Mesenchymal stem cell (in vitro differentiated cells and primary cell): Measurements from ENCODE around the gene USP8.
A peak's percentile ranks its signal among the peaks of the same experiment; 100 is the strongest.
"Not testable (repeated sequence)": the region's sequence is repeated elsewhere in the genome, so short reads cannot be mapped to it uniquely, and the experiment has no call there.

Source experiments
- DNase-seq: peaks from one replicate; pipeline ENCODE4 v3.0.0-alpha.2; 2013
- H2AFZ ChIP-seq: one replicate; pipeline ENCODE4 v1.6.1; 2013; ENCODE audit warnings: low read depth, mild to moderate bottlenecking, control low read depth, inconsistent platforms, low read length, moderate library complexity
- H2AK5ac ChIP-seq: 2 replicates; pipeline ENCODE4 v1.6.1; 2013; ENCODE audit warnings: low read length, moderate library complexity, mild to moderate bottlenecking, inconsistent platforms; ENCODE audit not compliant: severe bottlenecking
- H2BK120ac ChIP-seq: one replicate; pipeline ENCODE4 v1.6.1; 2013; ENCODE audit warnings: low read depth, mild to moderate bottlenecking, inconsistent platforms, low read length, moderate library complexity
- H2BK12ac ChIP-seq, 2 experiments: one replicate each; pipeline ENCODE4 v1.6.1; 2013; ENCODE audit warnings: inconsistent platforms in 2 of 2, low read length in 2 of 2, mild to moderate bottlenecking in 2 of 2, moderate library complexity in 2 of 2, control low read depth in 1 of 2
- H2BK15ac ChIP-seq: one replicate; pipeline ENCODE4 v1.6.1; 2013; ENCODE audit warnings: mild to moderate bottlenecking, low read depth, inconsistent platforms; ENCODE audit not compliant: poor library complexity, severe bottlenecking
- H2BK5ac ChIP-seq: 2 replicates; pipeline ENCODE4 v1.6.1; 2013; ENCODE audit warnings: low read depth, mild to moderate bottlenecking, low read length, control low read depth, inconsistent platforms; ENCODE audit not compliant: poor library complexity, severe bottlenecking
- H3K14ac ChIP-seq, 2 experiments: one replicate each; pipeline ENCODE4 v1.6.1; 2013; ENCODE audit warnings: inconsistent platforms in 2 of 2, low read length in 2 of 2, control low read depth in 1 of 2, mild to moderate bottlenecking in 1 of 2, moderate library complexity in 1 of 2
- H3K18ac ChIP-seq, 2 experiments: one replicate each; pipeline ENCODE4 v1.6.1; 2013; ENCODE audit warnings: inconsistent platforms in 2 of 2, low read length in 2 of 2, control low read depth in 1 of 2, low read depth in 1 of 2, mild to moderate bottlenecking in 1 of 2
- H3K23ac ChIP-seq, 2 experiments: one replicate each; pipeline ENCODE4 v1.6.1; 2013; ENCODE audit warnings: inconsistent platforms in 2 of 2, low read length in 2 of 2, mild to moderate bottlenecking in 2 of 2, moderate library complexity in 2 of 2, control low read depth in 1 of 2
- H3K27ac ChIP-seq: 2 replicates; pipeline ENCODE4 v1.5.1; 2013; ENCODE audit warnings: mild to moderate bottlenecking, moderate library complexity, low read length, control low read depth, inconsistent platforms; ENCODE audit not compliant: poor library complexity, severe bottlenecking
- H3K27me3 ChIP-seq, 2 experiments: 2 replicates each; pipeline versions ENCODE4 v1.6.1 to v1.7.0; 2013; ENCODE audit warnings: low read length in 2 of 2, mild to moderate bottlenecking in 2 of 2, moderate library complexity in 2 of 2, control low read depth in 1 of 2, inconsistent platforms in 1 of 2; ENCODE audit not compliant: control insufficient read depth in 1 of 2, insufficient read depth in 1 of 2
- H3K36me3 ChIP-seq, 2 experiments: 2 replicates each; pipeline versions ENCODE4 v1.6.1 to v1.7.0; 2013; ENCODE audit warnings: low read length in 2 of 2, control low read depth in 1 of 2, inconsistent platforms in 1 of 2, low read depth in 1 of 2, mild to moderate bottlenecking in 1 of 2; ENCODE audit not compliant: insufficient read depth in 2 of 2, control insufficient read depth in 1 of 2
- H3K4ac ChIP-seq, 2 experiments: one replicate each; pipeline ENCODE4 v1.6.1; 2013; ENCODE audit warnings: inconsistent platforms in 2 of 2, low read length in 2 of 2, mild to moderate bottlenecking in 2 of 2, moderate library complexity in 2 of 2, control low read depth in 1 of 2, low read depth in 1 of 2
- H3K4me1 ChIP-seq: 2 replicates; pipeline ENCODE4 v1.6.1; 2013; ENCODE audit warnings: low read depth, low read length, control low read depth; ENCODE audit not compliant: control insufficient read depth, insufficient read depth
- H3K4me2 ChIP-seq: 2 replicates; pipeline ENCODE4 v1.6.1; 2013; ENCODE audit warnings: low read length, mild to moderate bottlenecking, inconsistent platforms; ENCODE audit not compliant: poor library complexity, severe bottlenecking
- H3K4me3 ChIP-seq, 2 experiments: 2 replicates each; pipeline versions ENCODE4 v1.5.1 to v1.7.0; 2013; ENCODE audit warnings: low read length in 2 of 2, mild to moderate bottlenecking in 2 of 2, control low read depth in 1 of 2, low read depth in 1 of 2; ENCODE audit not compliant: insufficient read depth in 1 of 2
- H3K79me1 ChIP-seq: replicated peaks from 2 replicates; pipeline ENCODE4 v1.6.1; 2013; ENCODE audit warnings: mild to moderate bottlenecking, control low read depth, low read length, inconsistent platforms; ENCODE audit not compliant: poor library complexity, severe bottlenecking
- H3K9ac ChIP-seq: 2 replicates; pipeline ENCODE4 v1.7.0; 2013; ENCODE audit warnings: mild to moderate bottlenecking, low read length, moderate library complexity
- H3K9me3 ChIP-seq: 2 replicates; pipeline ENCODE4 v1.7.0; 2013; ENCODE audit warnings: mild to moderate bottlenecking, low read length; ENCODE audit not compliant: control insufficient read depth
- H4K8ac ChIP-seq: one replicate; pipeline ENCODE4 v1.6.1; 2013; ENCODE audit warnings: inconsistent platforms, mild to moderate bottlenecking, low read length, moderate library complexity
- H4K91ac ChIP-seq: one replicate; pipeline ENCODE4 v1.6.1; 2013; ENCODE audit warnings: mild to moderate bottlenecking, low read length, inconsistent platforms
- WGBS: methylation state at CpG from one replicate; pipeline ENCODE4 v1.1.7; 2013; ENCODE audit warnings: mixed read lengths; 5-methylcytosine and 5-hydroxymethylcytosine counted together

Gene USP8

DNA sequence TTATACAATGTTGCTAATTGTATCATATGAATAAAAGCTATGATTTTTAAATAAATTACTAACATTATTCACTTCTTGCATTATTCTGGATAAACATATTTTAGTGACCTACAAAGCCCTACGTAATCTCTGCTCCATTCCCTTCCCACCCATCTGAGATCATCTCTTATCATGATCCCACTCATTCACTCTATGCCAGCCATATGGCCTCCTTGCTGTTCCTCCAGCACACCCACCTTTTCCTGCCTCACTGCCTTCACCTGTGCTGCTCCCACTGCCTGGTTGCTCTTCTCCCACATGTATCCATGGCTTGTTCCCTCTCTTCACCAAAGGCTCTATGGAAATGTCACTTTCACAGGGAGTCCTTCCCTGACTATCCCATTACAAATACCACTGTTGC lies 7.3 kb upstream of the USP8 start:
- no peak overlapping the region for H2AK5ac ChIP-seq

DNA sequence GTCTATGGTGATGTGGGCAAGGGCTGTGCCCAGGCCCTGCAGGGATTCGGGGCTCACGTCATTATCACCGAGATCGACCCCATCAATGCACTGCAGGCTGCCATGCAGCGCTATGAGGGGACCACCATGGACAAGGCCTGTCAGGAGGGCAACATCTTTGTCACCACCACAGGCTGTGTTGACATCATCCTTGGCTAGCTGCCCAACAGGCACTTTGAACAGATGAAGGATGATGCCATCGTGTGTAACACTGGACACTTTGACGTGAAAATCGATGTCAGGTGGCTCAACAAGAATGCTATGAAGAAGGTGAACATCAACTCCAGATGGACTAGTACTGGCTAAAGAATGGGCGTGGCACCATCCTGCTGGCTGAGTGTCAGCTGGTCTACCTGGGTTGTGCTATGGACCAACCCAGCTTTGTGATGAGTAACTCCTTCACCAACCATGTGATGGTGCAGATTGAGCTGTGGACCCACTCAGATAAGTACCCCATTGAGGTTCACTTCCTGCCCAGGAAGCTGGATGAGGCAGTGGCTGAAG lies 6.1 kb upstream of the USP8 start:
- Histone ChIP-seq H3K4me2 (no peak overlapping the region), H3K18ac (no peak overlapping the region), H3K9me3 (no peaks in the 10 kb centered on the region), H2BK5ac (no peak overlapping the region), H2BK120ac (no peak overlapping the region), H3K4ac (no peak overlapping the region), H3K4me3 (no peak overlapping the region), H3K79me1 (no peaks in the 10 kb centered on the region), H4K8ac (no peak overlapping the region), H2AK5ac (no peak overlapping the region), H3K4me1 (no peaks in the 10 kb centered on the region), H3K27me3 (no peaks in the 10 kb centered on the region), H3K27ac (no peak overlapping the region), H3K36me3 (no peaks in the 10 kb centered on the region), H2BK12ac (no peak overlapping the region), H3K9ac (no peak overlapping the region), H3K23ac (no peak overlapping the region), H2AFZ (no peak overlapping the region), H3K14ac (no peak overlapping the region), H4K91ac (no peak overlapping the region), H2BK15ac (no peak overlapping the region)
- 90% methylated on average over 9 of the region's 9 CpGs for WGBS
- DNase-seq, result no peak

More for the DNA sequence above, 7.3 kb upstream of the USP8 start:
- Histone ChIP-seq H3K18ac (no peak overlapping the region), H4K91ac (no peak overlapping the region), H3K9ac (no peak overlapping the region), H3K23ac (no peak overlapping the region), H3K4me1 (no peaks in the 10 kb centered on the region), H2BK5ac (no peak overlapping the region), H3K14ac (no peak overlapping the region), H3K4me3 (no peak overlapping the region), H3K36me3 (no peaks in the 10 kb centered on the region), H2BK12ac (no peak overlapping the region), H2AFZ (no peak overlapping the region), H3K27ac (no peak overlapping the region), H3K4me2 (no peak overlapping the region), H4K8ac (no peak overlapping the region), H3K27me3 (no peaks in the 10 kb centered on the region), H2BK120ac (no peak overlapping the region), H3K79me1 (no peaks in the 10 kb centered on the region), H2BK15ac (no peak overlapping the region), H3K4ac (no peak overlapping the region), H3K9me3 (no peaks in the 10 kb centered on the region)
- WGBS, result 94% methylated on average over 1 of the region's 1 CpG
- no peak for DNase-seq

DNA sequence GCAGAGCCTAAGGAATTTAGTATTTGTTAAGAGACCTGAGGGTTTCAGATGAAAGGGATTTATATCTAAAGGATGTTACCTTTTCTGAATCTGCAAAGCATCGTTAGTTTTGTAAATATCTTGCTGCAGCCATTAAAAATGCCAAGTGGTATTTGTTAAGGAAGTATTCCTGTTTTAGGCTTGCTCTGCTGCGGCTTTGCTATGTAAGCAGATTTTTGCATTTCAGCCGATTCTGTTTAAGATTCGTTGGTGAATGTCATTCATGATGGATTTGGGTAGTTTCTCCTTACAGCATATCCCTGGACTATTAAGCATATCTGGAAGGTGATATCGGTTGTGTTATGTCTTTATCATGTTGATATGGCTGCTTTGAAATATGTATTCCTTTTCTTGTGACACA lies 1.0 kb downstream of the USP8 start:
- H2AK5ac ChIP-seq, result no peak overlapping the region
- H3K14ac ChIP-seq, result no peak overlapping the region
- peak overlapping the region; percentile 98 for H3K9ac ChIP-seq
- H3K36me3 ChIP-seq, result peaks cover 3 to 12% of the 10 kb centered on the region in 2 experiments
- H3K27ac ChIP-seq, result no peak overlapping the region
- H3K18ac ChIP-seq, result no peak overlapping the region
- H3K4me3 ChIP-seq, result peak overlapping the region in 1 of 2 experiments; percentile 99
- H3K23ac ChIP-seq, result no peak overlapping the region
- no peaks in the 10 kb centered on the region for H3K79me1 ChIP-seq
- H3K4me1 ChIP-seq, result peaks cover 7% of the 10 kb centered on the region
- no peak overlapping the region for H2BK120ac ChIP-seq
- no peak overlapping the region for H4K91ac ChIP-seq
- H3K4me2 ChIP-seq, result peak overlapping the region; percentile 87
- WGBS, result 21% methylated on average over 4 of the region's 5 CpGs
- no peaks in the 10 kb centered on the region for H3K9me3 ChIP-seq
- H2BK15ac ChIP-seq, result no peak overlapping the region
- no peak overlapping the region for H2AFZ ChIP-seq
- H2BK12ac ChIP-seq, result no peak overlapping the region
- no peaks in the 10 kb centered on the region for H3K27me3 ChIP-seq
- peak; percentile 12 for DNase-seq
- no peak overlapping the region for H2BK5ac ChIP-seq
- no peak overlapping the region for H3K4ac ChIP-seq
- H4K8ac ChIP-seq, result no peak overlapping the region

DNA sequence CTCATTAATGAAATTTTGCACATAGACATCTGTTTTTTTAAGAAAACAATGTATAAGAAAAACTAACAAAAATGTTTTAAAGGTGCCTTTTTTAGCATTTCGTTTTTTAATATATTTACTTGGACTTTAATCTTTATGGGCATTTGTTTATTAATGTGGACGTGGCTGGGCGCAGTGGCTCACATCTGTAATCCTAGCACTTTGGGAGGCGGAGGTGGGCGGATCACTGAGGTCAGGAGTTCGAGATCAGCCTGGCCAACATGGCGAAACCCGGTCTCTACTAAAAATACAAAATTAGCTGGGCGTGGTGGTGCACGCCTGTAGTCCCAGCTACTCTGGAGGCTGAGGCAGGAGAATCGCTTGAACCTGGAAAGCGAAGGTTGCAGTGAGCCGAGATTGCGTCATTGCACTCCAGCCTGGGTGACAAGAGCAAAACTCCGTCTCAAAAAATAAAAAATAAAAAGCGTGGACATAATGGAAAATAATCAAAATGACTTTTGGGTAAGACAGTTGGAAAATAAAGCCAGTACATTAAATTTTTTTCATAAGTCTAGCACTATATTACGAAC lies 1.6 kb downstream of the USP8 start:
- not testable (repeated sequence) for DNase-seq, H3K9me3 ChIP-seq, H3K27ac ChIP-seq, H2BK12ac ChIP-seq, H3K27me3 ChIP-seq, H3K4ac ChIP-seq, H2BK5ac ChIP-seq, H2BK15ac ChIP-seq, H2AFZ ChIP-seq, H3K4me1 ChIP-seq, H3K18ac ChIP-seq, H2AK5ac ChIP-seq, H3K79me1 ChIP-seq, H4K8ac ChIP-seq, H2BK120ac ChIP-seq, H3K14ac ChIP-seq, H3K23ac ChIP-seq, H4K91ac ChIP-seq
- H3K4me3 ChIP-seq, result peak overlapping the region in 1 of 2 experiments; percentile 99
- 97% methylated on average over 13 of the region's 17 CpGs for WGBS
- H3K4me2 ChIP-seq, result peak overlapping the region; percentile 45
- peak overlapping the region; percentile 98 for H3K9ac ChIP-seq
- peaks cover 3 to 12% of the 10 kb centered on the region in 2 experiments for H3K36me3 ChIP-seq
